Subcutaneous adipose tissue (tissue), 4 donors: ENCODE measurements around the gene CHID1. TPM values are rescaled to one million over a fixed set of nuclear protein-coding genes. Genes with fewer than 3 reads are reported as not detected.

Source experiments
- total RNA-seq, 4 donors: library from RNA; depleted of rRNA; stranded (reverse); fragments of >200 nt; gene quantifications; one replicate each; pipeline ENCODE4 v1.1.0, GENCODE V29; 2016
- TF ChIP-seq, protein P1 (sequence below): fragments of 450-650 bp; IDR thresholded peaks from one replicate; pipeline ENCODE4 v1.5.1; 2016; ENCODE audit warnings: low read depth, mild to moderate bottlenecking, control low read depth, antibody characterized with exemption, moderate library complexity

The CHID1 gene
- total RNA-seq, 4 donors from 2014 or later = 28.4 to 107 (median 76.0) TPM

DNA sequence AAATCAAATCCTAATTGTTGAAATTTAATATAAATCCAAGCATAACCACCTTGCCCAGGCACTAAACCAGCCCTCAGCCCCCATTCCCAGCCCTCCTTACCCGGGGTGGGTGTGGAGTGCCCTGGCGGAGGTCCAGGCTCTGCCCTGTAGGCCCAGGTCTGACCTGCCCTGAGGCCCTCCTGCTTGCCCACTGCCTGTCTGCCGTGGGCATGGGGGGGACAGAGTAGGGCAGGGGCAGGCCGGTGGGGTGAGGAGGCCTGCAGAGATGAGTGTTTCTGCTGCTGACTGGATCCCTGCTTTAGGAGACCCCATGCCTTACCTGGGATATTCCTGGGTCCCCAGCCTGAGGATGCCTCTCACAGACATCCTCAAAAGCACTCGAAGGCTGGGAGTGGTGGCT, 3.6 kb upstream of the CHID1 start:
- TF ChIP-seq, protein P1, sequence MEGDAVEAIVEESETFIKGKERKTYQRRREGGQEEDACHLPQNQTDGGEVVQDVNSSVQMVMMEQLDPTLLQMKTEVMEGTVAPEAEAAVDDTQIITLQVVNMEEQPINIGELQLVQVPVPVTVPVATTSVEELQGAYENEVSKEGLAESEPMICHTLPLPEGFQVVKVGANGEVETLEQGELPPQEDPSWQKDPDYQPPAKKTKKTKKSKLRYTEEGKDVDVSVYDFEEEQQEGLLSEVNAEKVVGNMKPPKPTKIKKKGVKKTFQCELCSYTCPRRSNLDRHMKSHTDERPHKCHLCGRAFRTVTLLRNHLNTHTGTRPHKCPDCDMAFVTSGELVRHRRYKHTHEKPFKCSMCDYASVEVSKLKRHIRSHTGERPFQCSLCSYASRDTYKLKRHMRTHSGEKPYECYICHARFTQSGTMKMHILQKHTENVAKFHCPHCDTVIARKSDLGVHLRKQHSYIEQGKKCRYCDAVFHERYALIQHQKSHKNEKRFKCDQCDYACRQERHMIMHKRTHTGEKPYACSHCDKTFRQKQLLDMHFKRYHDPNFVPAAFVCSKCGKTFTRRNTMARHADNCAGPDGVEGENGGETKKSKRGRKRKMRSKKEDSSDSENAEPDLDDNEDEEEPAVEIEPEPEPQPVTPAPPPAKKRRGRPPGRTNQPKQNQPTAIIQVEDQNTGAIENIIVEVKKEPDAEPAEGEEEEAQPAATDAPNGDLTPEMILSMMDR = no peak

DNA sequence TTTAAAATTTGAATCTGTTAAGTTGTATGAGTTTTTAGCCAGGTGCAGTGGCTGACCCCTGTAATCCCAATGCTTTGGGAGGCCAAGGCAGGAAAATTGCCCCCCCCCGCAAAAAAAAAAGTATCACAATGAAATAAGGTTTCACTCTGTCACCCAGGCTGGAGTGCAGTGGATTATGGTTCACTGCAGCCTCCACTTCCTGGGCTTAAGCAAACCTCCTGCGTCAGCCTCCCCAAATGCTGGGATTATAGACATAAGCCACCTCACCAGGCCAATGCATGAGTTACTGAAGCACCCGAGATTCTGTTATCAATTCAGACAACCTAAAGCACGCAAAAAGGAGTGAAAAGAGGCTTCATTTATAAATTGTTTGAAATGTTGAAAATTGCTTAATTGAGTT, 2.4 kb upstream of the CHID1 start:
- TF ChIP-seq, protein P1 = no peak

DNA sequence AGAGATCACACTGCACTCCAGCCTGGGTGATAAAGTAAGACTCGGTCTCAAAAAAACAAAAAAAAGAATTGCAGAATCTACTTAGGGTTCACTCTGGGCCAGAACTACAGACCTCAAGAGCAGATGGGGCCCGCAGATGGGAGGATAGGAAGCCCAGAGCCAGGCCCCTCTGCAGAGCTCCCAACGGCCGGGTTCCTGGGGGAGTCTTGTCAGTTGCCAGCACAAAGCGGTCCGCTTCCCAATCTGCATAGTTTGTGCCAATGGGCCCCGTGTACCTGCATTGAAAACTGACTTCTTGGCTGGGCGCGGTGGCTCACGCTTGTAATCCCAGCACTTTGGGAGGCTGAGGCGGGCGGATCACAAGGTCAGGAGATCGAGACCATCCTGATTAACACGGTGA, 1.7 kb upstream of the CHID1 start:
- TF ChIP-seq, protein P1 = no peak

DNA sequence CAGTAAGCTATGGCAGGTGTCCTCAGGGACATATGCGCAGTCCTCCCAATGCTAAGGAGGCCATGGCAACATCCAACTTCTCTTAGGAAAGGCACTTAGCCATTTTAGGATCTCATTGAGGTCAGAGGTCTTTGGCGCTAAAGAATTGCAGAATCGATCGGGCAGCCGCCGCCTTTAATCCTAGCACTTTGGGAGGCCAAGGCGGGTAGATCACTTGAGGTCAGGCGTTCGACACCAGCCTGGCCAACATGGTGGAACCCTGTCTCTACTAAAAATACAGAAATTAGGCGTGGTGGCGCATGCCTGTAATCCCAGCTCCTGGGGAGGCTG, 1.2 kb upstream of the CHID1 start:
- TF ChIP-seq, protein P1 = no peak

DNA sequence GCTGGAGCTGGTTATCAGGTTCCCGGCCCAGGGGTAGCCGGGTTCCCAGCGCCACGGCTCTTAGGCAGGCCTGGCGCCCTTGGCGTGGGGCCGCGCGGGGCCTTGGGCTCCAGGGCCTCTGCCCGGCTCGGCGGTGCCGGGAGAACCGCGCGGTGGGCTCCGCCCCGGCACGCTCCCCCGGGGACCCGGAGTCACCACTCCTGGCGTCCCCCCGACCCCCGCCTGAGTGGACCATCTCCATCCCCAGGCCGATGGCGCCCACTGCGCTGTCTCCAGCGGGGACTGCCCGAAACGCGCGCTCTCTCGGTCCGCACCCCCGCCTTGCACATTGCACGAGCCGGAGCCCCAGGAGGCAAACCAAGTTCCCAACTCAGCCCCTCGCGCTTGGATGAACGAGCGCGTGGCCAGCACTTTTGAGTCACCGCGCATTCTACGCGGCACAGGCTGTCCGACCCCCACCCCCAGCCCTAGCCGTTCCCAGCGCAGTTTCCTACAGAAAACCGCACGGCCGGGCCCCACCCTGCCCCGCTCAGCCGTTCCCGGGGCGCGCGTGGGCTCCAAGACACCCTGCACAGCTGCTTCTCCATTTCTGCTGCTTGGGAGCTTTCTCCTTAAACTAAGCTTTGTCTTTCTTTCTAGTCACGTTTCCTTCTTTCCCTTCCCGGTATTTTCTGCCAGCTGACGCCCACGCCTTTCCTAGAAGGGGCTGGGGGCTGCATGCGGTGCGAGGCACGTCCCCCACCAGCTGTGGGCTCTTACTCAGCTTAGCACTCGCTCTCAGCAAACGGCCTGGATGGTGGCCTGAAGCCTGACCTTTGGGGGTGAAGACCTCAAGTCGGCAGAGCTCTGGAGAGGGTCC, 650 bp upstream of the CHID1 start:
- TF ChIP-seq, protein P1 = no peak

DNA sequence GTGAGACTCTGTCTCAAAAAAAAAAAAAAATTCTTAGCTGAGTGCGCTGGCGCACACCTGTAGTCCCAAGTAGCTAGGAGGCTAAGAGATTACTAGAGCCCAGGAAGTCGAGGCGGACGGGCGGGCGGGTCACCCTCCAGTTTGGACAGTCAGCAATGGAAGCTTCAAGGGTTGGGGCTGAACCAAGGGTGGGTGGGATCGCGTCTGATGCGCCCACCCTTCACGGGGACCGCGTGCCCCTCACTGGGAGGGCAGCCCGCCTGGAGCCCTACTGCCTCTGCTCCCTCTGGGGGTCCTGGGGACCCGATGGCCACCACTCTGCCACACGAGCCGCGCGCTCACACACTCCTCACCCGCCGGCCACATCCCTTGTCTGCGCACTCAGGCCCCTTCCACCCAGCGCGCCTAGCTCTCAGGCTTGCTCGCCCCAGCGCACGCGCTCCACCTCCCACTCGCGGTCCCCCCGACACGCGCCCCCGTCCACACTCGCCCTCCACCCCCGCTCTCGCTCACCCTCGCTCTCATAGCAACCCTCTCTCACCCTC, 494 bp downstream of the CHID1 start:
- TF ChIP-seq, protein P1 = no peak

DNA sequence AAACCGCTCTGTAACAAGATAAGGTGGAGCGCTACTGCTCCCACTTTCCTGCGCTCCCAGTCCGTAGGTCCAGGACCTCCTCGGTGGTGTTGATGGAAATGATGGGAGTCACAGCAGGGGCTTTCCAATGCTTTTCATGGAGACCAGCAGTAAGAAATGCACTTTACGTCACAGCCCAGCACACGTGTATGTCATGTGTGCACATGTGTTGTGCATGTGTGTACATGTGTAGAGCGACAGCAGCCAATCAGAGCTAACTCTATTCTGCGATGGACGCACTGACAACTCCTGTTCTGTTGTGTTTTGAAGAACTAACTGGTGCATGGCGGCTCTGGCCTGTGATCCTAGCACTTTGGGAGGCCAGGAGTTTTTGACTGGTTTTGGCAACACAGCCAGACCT, 1.2 kb downstream of the CHID1 start:
- TF ChIP-seq, protein P1 = no peak
